NCI-H345 (cell line): ENCODE measurements around the gene ZBTB7C.

Source experiments
- DNase-seq: peaks from one replicate; lab custom pipeline; 2025; lab: John Stamatoyannopoulos, UW

The ZBTB7C gene

GRCh38 chr18:48191494-48191893 is 217.7 kb downstream of the ZBTB7C start:
- DNase-seq, result no peak

- no peak for DNase-seq
Measured at GRCh38 chr18:48190994-48191393, 218.2 kb downstream of the ZBTB7C start.

GRCh38 chr18:48188609-48189008 is 220.6 kb downstream of the ZBTB7C start:
- DNase-seq, result no peak

- DNase-seq, result no peak
Measured at GRCh38 chr18:48186861-48187260, 222.3 kb downstream of the ZBTB7C start.

GRCh38 chr18:48186131-48186766 is 222.9 kb downstream of the ZBTB7C start:
- DNase-seq, result no peak

- DNase-seq, result no peak
Measured at GRCh38 chr18:48184118-48184517, 225.1 kb downstream of the ZBTB7C start.

GRCh38 chr18:48183613-48184012 is 225.6 kb downstream of the ZBTB7C start:
- DNase-seq, result no peak

GRCh38 chr18:48182779-48183178 is 226.4 kb downstream of the ZBTB7C start:
- DNase-seq, result no peak

GRCh38 chr18:48181857-48182256 is 227.3 kb downstream of the ZBTB7C start:
- DNase-seq, result no peak

GRCh38 chr18:48181087-48181823 is 227.9 kb downstream of the ZBTB7C start:
- no peak for DNase-seq

GRCh38 chr18:48179666-48180065 is 229.5 kb downstream of the ZBTB7C start:
- no peak for DNase-seq

- DNase-seq, result no peak
Measured at GRCh38 chr18:48179001-48179400, 230.2 kb downstream of the ZBTB7C start.

- no peak for DNase-seq
Measured at GRCh38 chr18:48176909-48177308, 232.3 kb downstream of the ZBTB7C start.

- no peak for DNase-seq
Measured at GRCh38 chr18:48173557-48173956, 235.6 kb downstream of the ZBTB7C start.

GRCh38 chr18:48172226-48173006 is 236.8 kb downstream of the ZBTB7C start:
- no peak for DNase-seq

GRCh38 chr18:48171490-48172188 is 237.5 kb downstream of the ZBTB7C start:
- DNase-seq, result no peak

- no peak for DNase-seq
Measured at GRCh38 chr18:48170651-48171050, 238.5 kb downstream of the ZBTB7C start.

- no peak for DNase-seq
Measured at GRCh38 chr18:48168861-48169260, 240.3 kb downstream of the ZBTB7C start.

- no peak for DNase-seq
Measured at GRCh38 chr18:48167897-48168253, 241.3 kb downstream of the ZBTB7C start.

- DNase-seq, result no peak
Measured at GRCh38 chr18:48166336-48166875, 242.8 kb downstream of the ZBTB7C start.

- DNase-seq, result no peak
Measured at GRCh38 chr18:48165111-48165866, 243.9 kb downstream of the ZBTB7C start.
